ENCODE measurements around the gene CD19. TPM values are rescaled to one million over a fixed set of nuclear protein-coding genes. Genes with fewer than 3 reads are reported as not detected.

The CD19 gene
- total and polyA plus RNA-seq, 10 of the 15 experiments (the other 5 are each of a cell fraction or from before 2014, with no cell fraction given): 1.2 to 125 (median 77.2) TPM

DNA sequence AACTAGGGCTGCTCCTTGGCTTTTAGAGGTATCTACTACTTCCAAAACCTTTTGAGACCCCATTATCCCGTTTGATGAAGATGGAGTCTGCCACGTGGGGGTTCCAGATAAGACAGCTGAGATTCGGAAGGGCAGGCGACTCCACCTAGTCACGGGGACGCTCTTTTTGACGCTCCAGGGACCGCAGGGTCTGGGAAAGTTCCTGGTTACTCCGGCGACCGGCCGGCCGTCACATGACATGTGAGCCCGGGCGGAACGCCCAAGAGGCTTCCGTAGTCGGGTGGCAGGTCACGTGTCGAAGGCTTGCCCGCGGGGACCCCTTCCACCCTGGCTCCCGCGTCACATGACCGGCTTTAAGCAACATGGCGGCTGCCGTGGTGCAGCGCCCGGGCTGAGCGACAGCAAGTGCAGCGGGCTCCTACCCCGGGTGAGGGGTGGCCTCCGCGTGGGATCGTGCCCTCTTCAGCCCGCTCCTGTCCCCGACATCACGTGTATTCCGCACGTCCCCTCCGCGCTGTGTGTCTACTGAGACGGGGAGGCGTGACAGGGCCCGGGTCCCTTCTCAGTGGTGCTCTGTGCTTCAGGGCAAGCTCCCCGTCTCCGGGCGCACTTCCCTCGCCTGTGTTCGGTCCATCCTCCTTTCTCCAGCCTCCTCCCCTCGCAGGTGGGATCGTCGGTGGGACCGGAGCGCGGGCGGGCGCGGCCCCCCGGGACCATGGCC is 42.8 kb downstream of the CD19 start, which contains the start of gene SPNS1 (continued):
- no peak for TF ChIP-seq KLF5 (IDR thresholded peaks at IDR 0.05; ENCODE audit: partially characterized antibody)
- TF ChIP-seq SMC3 (IDR thresholded peaks at IDR 0.05; ENCODE audit: borderline replicate concordance, low read length): no peak
- TF ChIP-seq CHD1 (IDR thresholded peaks at IDR 0.05; ENCODE audit: low read depth, low read length): no peak
- peak; percentile 52 to 61; a peak in 1 of 4 replicates for TF ChIP-seq EP300 (IDR thresholded peaks at IDR 0.05; ENCODE audit: borderline replicate concordance in 1 of 2, control insufficient read depth in 1 of 2, low read depth in 2 of 2, low read length in 2 of 2)
- TF ChIP-seq JUND (IDR thresholded peaks at IDR 0.05; ENCODE audit: low read depth, low read length): 0 out of 2 replicates have a peak, but pooled peaks have one; percentile 39
- TF ChIP-seq SIX5 (IDR thresholded peaks at IDR 0.05; ENCODE audit: low read depth, low read length, severe bottlenecking): peak; percentile 70
- TF ChIP-seq NBN (IDR thresholded peaks at IDR 0.05): peak; percentile 85
- TF ChIP-seq NRF1 (conservative IDR thresholded peaks at IDR 0.05; ENCODE audit: low read depth, low read length): no peak
- no peak for TF ChIP-seq WRNIP1 (IDR thresholded peaks at IDR 0.05; ENCODE audit: borderline replicate concordance, low read depth, low read length)
- no peak for TF ChIP-seq ATF2 (IDR thresholded peaks at IDR 0.05; ENCODE audit: low read length)
- TF ChIP-seq ZNF217 (IDR thresholded peaks at IDR 0.05): no peak
- TF ChIP-seq ZBTB33 (IDR thresholded peaks at IDR 0.05): no peak
- no peak for TF ChIP-seq FOXM1 (IDR thresholded peaks at IDR 0.05; ENCODE audit: low read depth, low read length)
- TF ChIP-seq BRCA1 (IDR thresholded peaks at IDR 0.05; ENCODE audit: low read depth, low read length): no peak
- TF ChIP-seq IRF4 (IDR thresholded peaks at IDR 0.05; ENCODE audit: low read depth, low read length): peak; percentile 74; the same call in 1 of the 2 replicates
- TF ChIP-seq SUZ12 (IDR thresholded peaks at IDR 0.05; ENCODE audit: unreplicated experiment): no peak
- no peak for TF ChIP-seq HDAC6 (IDR thresholded peaks at IDR 0.05; ENCODE audit: unreplicated experiment)
- peak; percentile 66; the same call in 1 of the 2 replicates for TF ChIP-seq MEF2A (IDR thresholded peaks at IDR 0.05; ENCODE audit: insufficient read depth, low read depth, low read length)
- peak; percentile 68 for TF ChIP-seq E4F1 (IDR thresholded peaks at IDR 0.05; ENCODE audit: borderline replicate concordance, partially characterized antibody)
- TF ChIP-seq, protein P1, sequence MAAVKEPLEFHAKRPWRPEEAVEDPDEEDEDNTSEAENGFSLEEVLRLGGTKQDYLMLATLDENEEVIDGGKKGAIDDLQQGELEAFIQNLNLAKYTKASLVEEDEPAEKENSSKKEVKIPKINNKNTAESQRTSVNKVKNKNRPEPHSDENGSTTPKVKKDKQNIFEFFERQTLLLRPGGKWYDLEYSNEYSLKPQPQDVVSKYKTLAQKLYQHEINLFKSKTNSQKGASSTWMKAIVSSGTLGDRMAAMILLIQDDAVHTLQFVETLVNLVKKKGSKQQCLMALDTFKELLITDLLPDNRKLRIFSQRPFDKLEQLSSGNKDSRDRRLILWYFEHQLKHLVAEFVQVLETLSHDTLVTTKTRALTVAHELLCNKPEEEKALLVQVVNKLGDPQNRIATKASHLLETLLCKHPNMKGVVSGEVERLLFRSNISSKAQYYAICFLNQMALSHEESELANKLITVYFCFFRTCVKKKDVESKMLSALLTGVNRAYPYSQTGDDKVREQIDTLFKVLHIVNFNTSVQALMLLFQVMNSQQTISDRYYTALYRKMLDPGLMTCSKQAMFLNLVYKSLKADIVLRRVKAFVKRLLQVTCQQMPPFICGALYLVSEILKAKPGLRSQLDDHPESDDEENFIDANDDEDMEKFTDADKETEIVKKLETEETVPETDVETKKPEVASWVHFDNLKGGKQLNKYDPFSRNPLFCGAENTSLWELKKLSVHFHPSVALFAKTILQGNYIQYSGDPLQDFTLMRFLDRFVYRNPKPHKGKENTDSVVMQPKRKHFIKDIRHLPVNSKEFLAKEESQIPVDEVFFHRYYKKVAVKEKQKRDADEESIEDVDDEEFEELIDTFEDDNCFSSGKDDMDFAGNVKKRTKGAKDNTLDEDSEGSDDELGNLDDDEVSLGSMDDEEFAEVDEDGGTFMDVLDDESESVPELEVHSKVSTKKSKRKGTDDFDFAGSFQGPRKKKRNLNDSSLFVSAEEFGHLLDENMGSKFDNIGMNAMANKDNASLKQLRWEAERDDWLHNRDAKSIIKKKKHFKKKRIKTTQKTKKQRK (IDR thresholded peaks at IDR 0.05; ENCODE audit: low read depth, low read length): no peak
- peak; percentile 82 for TF ChIP-seq NR2C1 (IDR thresholded peaks at IDR 0.05)
- no peak for TF ChIP-seq CHD4 (IDR thresholded peaks at IDR 0.05)

All from GM12878 (cell line).